IMR-90 (cell line): ENCODE measurements around the gene NPTN. TPM values are rescaled to one million over a fixed set of nuclear protein-coding genes. Genes with fewer than 3 reads are reported as not detected.

Source experiments
- ATAC-seq: fragments of 200-7000 bp; cut with Tn5 transposase; 2 replicates; pipeline ENCODE4 v1.9.1; 2020; ENCODE audit warnings: low read depth, mild to moderate bottlenecking, moderate library complexity
- BruUV-seq: library from RNA; stranded (reverse); fragments of 400-500 nt; replicated peaks from 2 replicates; lab custom pipeline; 2021; lab: Mats Ljungman, UMichigan
- CTCF ChIA-PET: fragments of 300-600 bp; formaldehyde crosslinking; extraction: SDS; loops from one replicate; lab custom pipeline; 2021; ENCODE audit warnings: antibody characterized with exemption; lab: Yijun Ruan, JAX
- POLR2A ChIA-PET: fragments of 300-600 bp; sonication (Branson Sonifier 250); formaldehyde crosslinking; loops from one replicate; lab custom pipeline; 2022; ENCODE audit warnings: antibody characterized with exemption; ENCODE audit not compliant: unreplicated experiment; lab: Charles Lee
- DNase-seq: peaks from one replicate; pipeline ENCODE4 v3.0.0; 2013
- H2AFZ ChIP-seq: replicated peaks from 2 replicates; pipeline ENCODE3; 2013; ENCODE audit warnings: low read length, mild to moderate bottlenecking; ENCODE audit not compliant: poor library complexity
- H2AK5ac ChIP-seq: 2 replicates; pipeline ENCODE4 v1.6.1; 2013; ENCODE audit warnings: low read depth, low read length, inconsistent platforms
- H2AK9ac ChIP-seq: replicated peaks from 2 replicates; pipeline ENCODE3; 2013; ENCODE audit warnings: mild to moderate bottlenecking, low read depth, low read length, moderate library complexity; ENCODE audit not compliant: poor library complexity
- H2BK120ac ChIP-seq: 2 replicates; pipeline ENCODE4 v1.6.1; 2013; ENCODE audit warnings: low read depth, low read length, inconsistent platforms
- H2BK15ac ChIP-seq: 3 replicates; pipeline ENCODE4 v1.6.1; 2013; ENCODE audit warnings: low read depth, low read length, inconsistent platforms
- H2BK20ac ChIP-seq: 2 replicates; pipeline ENCODE4 v1.6.1; 2013; ENCODE audit warnings: low read depth, mild to moderate bottlenecking, inconsistent platforms, low read length, moderate library complexity
- H2BK5ac ChIP-seq: 2 replicates; pipeline ENCODE4 v1.6.1; 2013; ENCODE audit warnings: mild to moderate bottlenecking, low read depth, low read length, inconsistent platforms; ENCODE audit not compliant: poor library complexity, severe bottlenecking
- H3K14ac ChIP-seq: replicated peaks from 2 replicates; pipeline ENCODE4 v1.6.1; 2013; ENCODE audit warnings: low read depth, low read length, inconsistent platforms
- H3K18ac ChIP-seq: 2 replicates; pipeline ENCODE4 v1.6.1; 2013; ENCODE audit warnings: low read depth, low read length, control low read depth
- H3K23ac ChIP-seq: 2 replicates; pipeline ENCODE4 v1.6.1; 2013; ENCODE audit warnings: low read depth, low read length, inconsistent platforms
- H3K27ac ChIP-seq: 2 replicates; pipeline ENCODE4 v1.5.1; 2013; ENCODE audit warnings: mild to moderate bottlenecking, control low read depth, low read length; ENCODE audit not compliant: insufficient read depth
- H3K27me3 ChIP-seq: 2 replicates; pipeline ENCODE4 v1.6.1; 2013; ENCODE audit warnings: low read length; ENCODE audit not compliant: control insufficient read depth, insufficient read depth
- H3K36me3 ChIP-seq: 2 replicates; pipeline ENCODE4 v1.6.1; 2013; ENCODE audit warnings: low read length, mixed read lengths; ENCODE audit not compliant: control insufficient read depth, insufficient read depth
- H3K4ac ChIP-seq: 2 replicates; pipeline ENCODE4 v1.6.1; 2013; ENCODE audit warnings: low read depth, low read length, inconsistent platforms
- H3K4me1 ChIP-seq: 2 replicates; pipeline ENCODE4 v1.6.1; 2013; ENCODE audit warnings: low read length, mixed read lengths; ENCODE audit not compliant: control insufficient read depth, insufficient read depth
- H3K4me2 ChIP-seq: 2 replicates; pipeline ENCODE4 v1.6.1; 2013; ENCODE audit warnings: low read depth, mild to moderate bottlenecking, control low read depth, low read length, moderate library complexity
- H3K4me3 ChIP-seq: 2 replicates; pipeline ENCODE4 v1.5.1; 2013; ENCODE audit warnings: low read depth, mild to moderate bottlenecking, control low read depth, low read length, moderate library complexity; ENCODE audit not compliant: insufficient read depth
- H3K56ac ChIP-seq: 2 replicates; pipeline ENCODE4 v1.6.1; 2013; ENCODE audit warnings: low read length, inconsistent platforms; ENCODE audit not compliant: insufficient read depth; ENCODE audit errors: extremely low read depth
- H3K79me1 ChIP-seq, 2 experiments: 2 replicates each; pipeline ENCODE4 v1.6.1; 2013; ENCODE audit warnings: low read length in 2 of 2, inconsistent platforms in 1 of 2, low read depth in 1 of 2
- H3K9ac ChIP-seq: 2 replicates; pipeline ENCODE4 v1.6.1; 2013; ENCODE audit warnings: low read depth, low read length, control low read depth
- H3K9me1 ChIP-seq: 2 replicates; pipeline ENCODE4 v1.6.1; 2013; ENCODE audit warnings: low read length, inconsistent platforms; ENCODE audit not compliant: insufficient read depth
- H3K9me3 ChIP-seq: 2 replicates; pipeline ENCODE4 v1.6.1; 2013; ENCODE audit warnings: low read length; ENCODE audit not compliant: control insufficient read depth, insufficient read depth
- H4K20me1 ChIP-seq: 2 replicates; pipeline ENCODE4 v1.6.1; 2013; ENCODE audit warnings: low read length, inconsistent platforms; ENCODE audit not compliant: insufficient read depth
- H4K5ac ChIP-seq: 2 replicates; pipeline ENCODE4 v1.6.1; 2013; ENCODE audit warnings: mild to moderate bottlenecking, low read depth, low read length, control low read depth
- H4K8ac ChIP-seq, 2 experiments: 2 replicates each; pipeline ENCODE4 v1.6.1; 2013; ENCODE audit warnings: low read depth in 2 of 2, low read length in 2 of 2, control low read depth in 1 of 2, inconsistent platforms in 1 of 2
- H4K91ac ChIP-seq: 2 replicates; pipeline ENCODE4 v1.6.1; 2013; ENCODE audit warnings: low read depth, low read length, inconsistent platforms; ENCODE audit not compliant: insufficient read depth
- BHLHE40 ChIP-seq: fragments of 150-350 bp; IDR thresholded peaks from 2 replicates; pipeline ENCODE4 v1.6.1; 2016; ENCODE audit warnings: mild to moderate bottlenecking, low read depth, low read length
- CHD1 ChIP-seq: IDR thresholded peaks from 2 replicates; pipeline ENCODE4 v1.6.1; 2012; ENCODE audit warnings: low read depth, low read length, improper control_type of control experiment
- MAFK ChIP-seq: IDR thresholded peaks from 2 replicates; pipeline ENCODE4 v1.6.1; 2012; ENCODE audit warnings: low read depth, low read length, improper control_type of control experiment
- MXI1 ChIP-seq: IDR thresholded peaks from 2 replicates; pipeline ENCODE4 v1.6.1; 2012; ENCODE audit warnings: low read depth, mild to moderate bottlenecking, low read length, moderate library complexity, borderline replicate concordance
- WGBS, 2 experiments: methylation state at CpG; one replicate each; pipeline versions ENCODE4 v1.1.5 to v1.1.7; 2013; ENCODE audit warnings: missing lambda C conversion rate in 2 of 2; ENCODE audit not compliant: insufficient read length in 1 of 2; ENCODE audit errors: extremely low coverage in 2 of 2; 5-methylcytosine and 5-hydroxymethylcytosine counted together
- dilution Hi-C: fragments of 300-500 bp; cut with HindIII; formaldehyde crosslinking; loops from one replicate; pipeline ENCODE4 v1.14.3; 2018; ENCODE audit warnings: low sequenced_read_pairs; ENCODE audit not compliant: unreplicated experiment
- in situ Hi-C: fragments of 300-500 bp; cut with MboI; formaldehyde crosslinking; loops from 3 replicates; pipeline ENCODE4 v1.14.3; 2019; ENCODE audit warnings: low sequenced_read_pairs, inconsistent platforms, mixed read lengths
- intact Hi-C: fragments of 100-400 bp; cut with micrococcal nuclease; formaldehyde crosslinking; loops from 2 replicates; pipeline ENCODE4 v1.10.0; 2022
- polyA plus RNA-seq, 3 experiments: library from polyadenylated mRNA; depleted of rRNA; stranded (reverse); fragments of >200 nt; gene quantifications; 2 replicates each; pipeline ENCODE4 v1.2.3, GENCODE V29; 2012; ENCODE audit warnings: low replicate concordance in 1 of 3
- total RNA-seq: library from RNA; depleted of rRNA; stranded (reverse); fragments of >200 nt; gene quantifications from 2 replicates; pipeline ENCODE4 v1.2.3, GENCODE V29; 2012

NPTN gene
- total and polyA plus RNA-seq, 2 of the 4 experiments (the other 2 are of a cell fraction), result 171 to 329 TPM

DNA sequence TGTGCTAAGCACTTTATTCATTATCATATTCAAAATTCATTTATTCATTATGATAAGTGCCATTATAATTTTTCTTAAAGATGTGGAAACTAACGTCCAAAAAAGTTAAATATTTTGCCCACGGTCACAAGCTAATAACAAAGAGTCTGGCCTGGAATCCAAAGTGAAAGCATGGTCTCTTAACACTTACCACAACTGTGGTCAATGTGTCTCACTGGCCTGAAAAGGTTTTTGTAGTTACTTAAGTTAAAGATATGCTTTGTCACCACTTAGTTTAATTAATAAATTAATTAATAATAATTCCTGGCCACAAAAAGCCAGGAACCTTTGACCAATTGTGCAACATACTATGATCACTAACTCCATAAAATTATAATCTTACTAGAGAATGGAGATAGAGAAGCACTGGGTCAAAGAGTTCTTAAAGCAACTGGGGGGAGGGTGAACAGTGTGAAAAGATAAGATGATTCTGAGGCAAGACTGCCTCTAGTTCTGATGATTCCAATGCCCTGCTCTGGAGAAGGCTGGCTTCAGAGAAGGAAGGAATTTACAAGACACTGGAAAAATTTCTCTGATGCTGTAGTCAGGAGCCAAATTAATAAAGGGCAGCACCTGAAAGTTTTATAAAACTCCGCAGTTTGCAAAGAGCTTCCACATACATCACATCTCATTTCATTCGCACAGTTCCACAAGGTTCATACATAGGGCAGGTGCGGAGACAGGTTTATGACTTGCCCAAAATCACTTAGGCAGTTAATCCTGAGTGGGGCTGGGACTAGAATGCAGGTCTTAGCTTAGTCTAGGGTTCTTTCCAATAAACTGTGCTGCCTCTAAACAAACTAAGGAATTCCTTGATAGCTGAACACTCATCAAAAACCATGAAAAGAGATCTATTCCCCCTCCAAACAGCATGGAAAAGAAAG, 32.5 kb downstream of the NPTN start:
- no peak overlapping the region for H2AFZ ChIP-seq
- no peak overlapping the region; the same call in 1 of the 2 replicates for H3K27ac ChIP-seq
- POLR2A ChIA-PET, result no interaction called here
- BruUV-seq, result no TSS peak
- H3K9me1 ChIP-seq, result peaks cover 37% of the 10 kb centered on the region
- no CpG with 5 or more reads among the region's 5 CpGs for WGBS, 2 experiments
- H2BK5ac ChIP-seq, result peak overlapping the region; percentile 17
- no peak overlapping the region for H3K23ac ChIP-seq
- CTCF ChIA-PET, result interaction anchor here (0.9 kb wide), 1 partner anchor 11 kb away, joined by 3 read pairs; no protein-coding TSS in a partner anchor
- ATAC-seq, result peak; percentile 12; the same call in 1 of the 2 replicates
- no peak overlapping the region for H3K18ac ChIP-seq
- H3K14ac ChIP-seq, result 0 out of 2 replicates have a peak overlapping the region, but pooled peaks have one; percentile 34
- dilution Hi-C loops (no loop called here), in situ Hi-C loops (no loop called here), intact Hi-C loops (no loop called here)
- peaks cover 28 to 93% of the 10 kb centered on the region in 2 experiments for H3K79me1 ChIP-seq
- H2BK15ac ChIP-seq, result no peak overlapping the region
- H2AK9ac ChIP-seq, result no peak overlapping the region
- no peaks in the 10 kb centered on the region for H3K27me3 ChIP-seq
- H3K9me3 ChIP-seq, result no peaks in the 10 kb centered on the region
- H3K4ac ChIP-seq, result no peak overlapping the region
- no peak overlapping the region for H2AK5ac ChIP-seq
- TF ChIP-seq CHD1, result no peak
- no peak for TF ChIP-seq BHLHE40
- TF ChIP-seq MAFK, result no peak
- no peak for TF ChIP-seq MXI1
- DNase-seq, result no peak
- no peaks in the 10 kb centered on the region; the same call in none of the 2 replicates for H3K36me3 ChIP-seq
- no peak overlapping the region for H4K91ac ChIP-seq
- no peak overlapping the region for H3K4me3 ChIP-seq
- H4K8ac ChIP-seq, result no peak overlapping the region
- no peak overlapping the region for H2BK120ac ChIP-seq
- H3K4me1 ChIP-seq, result peaks cover 31% of the 10 kb centered on the region
- H3K9ac ChIP-seq, result no peak overlapping the region
- no peak overlapping the region for H4K5ac ChIP-seq
- H2BK20ac ChIP-seq, result no peak overlapping the region
- H3K56ac ChIP-seq, result no peak overlapping the region
- H4K20me1 ChIP-seq, result peaks cover 93% of the 10 kb centered on the region
- H3K4me2 ChIP-seq, result no peak overlapping the region
